AG09309 (cell line): ENCODE measurements around the gene PAX5.

Experiments
- DNase-seq: peaks from one replicate; pipeline ENCODE4 v3.0.0-alpha.2; 2010; ENCODE audit warnings: low read depth
- H3K4me3 ChIP-seq: 2 replicates; pipeline ENCODE4 v1.5.1; 2011; ENCODE audit warnings: mild to moderate bottlenecking, low read depth, low read length, moderate library complexity; ENCODE audit not compliant: control insufficient read depth
- CTCF ChIP-seq: IDR thresholded peaks from 2 replicates; pipeline ENCODE4 v1.5.1; 2011; ENCODE audit warnings: mild to moderate bottlenecking, low read depth, low read length, inconsistent platforms; ENCODE audit not compliant: insufficient read depth, control insufficient read depth; ENCODE audit errors: missing control alignments

The PAX5 gene

GRCh38 chr9:37036371-37036775 lies 2.3 kb upstream of the PAX5 start:
- DNase-seq: no peak
- H3K4me3 ChIP-seq: peak overlapping the region; percentile 48
- no peak for TF ChIP-seq CTCF

- no peak for TF ChIP-seq CTCF
- no peak overlapping the region for H3K4me3 ChIP-seq
- no peak for DNase-seq
These were observed 1.7 kb upstream of the PAX5 start for GRCh38 chr9:37035648-37036370.

- DNase-seq: no peak
- H3K4me3 ChIP-seq: no peak overlapping the region
- no peak for TF ChIP-seq CTCF
These were observed 1.0 kb upstream of the PAX5 start for GRCh38 chr9:37034938-37035647.

GRCh38 chr9:37034305-37034937 lies 353 bp upstream of the PAX5 start:
- no peak overlapping the region for H3K4me3 ChIP-seq
- no peak for DNase-seq
- TF ChIP-seq CTCF: no peak

- TF ChIP-seq CTCF: no peak
- no peak overlapping the region for H3K4me3 ChIP-seq
- no peak for DNase-seq
These were observed 927 bp downstream of the PAX5 start for GRCh38 chr9:37033141-37033540.

- no peak overlapping the region for H3K4me3 ChIP-seq
- TF ChIP-seq CTCF: no peak
- DNase-seq: no peak
These were observed 1.4 kb downstream of the PAX5 start for GRCh38 chr9:37032713-37033112.
